OCI-M2 (cell line): ENCODE results near the gene TFAP2B.

ENCODE experiments used
- DNase-seq: peaks from one replicate; lab custom pipeline; 2025; ENCODE audit not compliant: unreplicated experiment; lab: John Stamatoyannopoulos, UW

TFAP2B gene

GRCh38 chr6:50818673-50819072, at the start of gene TFAP2B:
Gene TFAP2B (plus strand): TSS chr6:50818871. CDS start chr6:50818892, 21 bp downstream.
- no peak for DNase-seq

GRCh38 chr6:50778696-50779095, 40.0 kb upstream of the TFAP2B start:
- DNase-seq, result no peak

GRCh38 chr6:50780382-50780781, 38.3 kb upstream of the TFAP2B start:
- no peak for DNase-seq

DNA sequence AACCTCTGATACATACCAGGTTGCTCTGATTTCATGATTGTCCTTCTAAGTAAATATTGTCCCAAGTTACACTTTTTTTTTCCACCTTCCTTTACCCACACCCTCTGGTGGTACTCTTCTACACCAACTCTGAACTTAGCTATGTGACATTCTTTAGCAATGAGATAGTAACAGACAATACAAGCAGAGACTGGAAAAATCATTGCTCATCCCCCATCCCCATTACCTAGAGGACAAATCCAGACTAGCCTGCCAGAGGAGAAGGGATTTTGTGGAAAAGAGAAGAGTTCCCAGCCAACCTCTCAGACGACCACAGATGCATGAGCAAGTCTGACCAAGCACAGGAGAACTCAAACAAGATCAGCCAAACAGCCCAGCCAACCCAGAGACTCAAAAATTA, 32.8 kb upstream of the TFAP2B start:
- DNase-seq, result no peak

DNA sequence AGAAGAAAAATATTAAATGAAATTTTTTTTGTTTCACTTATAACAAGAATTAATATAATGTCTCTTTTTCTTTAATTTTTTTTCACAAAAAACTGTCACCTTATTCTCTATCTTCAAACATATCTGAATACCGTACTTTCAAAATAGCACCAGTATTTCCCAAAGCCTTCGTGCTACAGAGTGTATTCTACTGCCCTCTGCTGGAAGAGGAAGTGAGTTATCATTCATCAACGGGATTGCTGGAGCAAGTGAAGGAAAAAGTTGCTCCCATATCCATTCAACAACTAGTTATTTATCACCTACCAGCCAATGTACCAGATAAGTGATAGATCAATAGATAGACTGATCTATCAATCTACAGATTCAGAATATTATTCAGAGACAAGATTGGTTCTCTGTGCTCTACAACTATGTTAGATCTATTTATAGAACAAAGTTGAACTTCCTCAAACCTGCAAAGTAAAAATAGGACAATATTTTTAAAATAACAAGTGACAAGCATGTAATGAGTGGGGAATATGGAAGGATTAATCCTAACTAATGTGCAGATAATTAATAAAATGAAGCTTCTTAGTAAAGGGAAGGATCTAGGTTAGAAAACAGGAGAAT, 26.7 kb upstream of the TFAP2B start:
- DNase-seq, result no peak

DNA sequence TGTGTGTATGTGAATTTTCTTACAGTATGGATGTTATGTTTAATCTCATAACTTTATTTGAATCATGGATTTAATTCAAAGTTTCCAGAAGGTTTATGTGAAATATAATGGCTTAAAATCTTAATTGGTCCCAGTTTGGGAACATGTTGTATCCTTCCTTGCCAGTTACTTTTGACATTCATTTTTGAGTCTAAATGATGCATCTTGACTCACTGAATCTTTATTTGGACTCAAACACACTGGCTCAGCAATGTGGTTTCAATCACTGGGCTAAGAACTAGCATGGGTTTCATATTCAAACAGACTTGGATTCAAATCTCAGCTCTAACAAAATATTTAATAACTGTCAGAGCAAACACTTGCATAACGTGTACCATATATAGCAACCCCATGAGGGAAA, 25.9 kb upstream of the TFAP2B start:
- no peak for DNase-seq

GRCh38 chr6:50795574-50795973, 23.1 kb upstream of the TFAP2B start:
- no peak for DNase-seq

GRCh38 chr6:50804283-50804682, 14.4 kb upstream of the TFAP2B start:
- DNase-seq, result no peak

- DNase-seq, result no peak
Measured at GRCh38 chr6:50807035-50807434, 11.6 kb upstream of the TFAP2B start.

DNA sequence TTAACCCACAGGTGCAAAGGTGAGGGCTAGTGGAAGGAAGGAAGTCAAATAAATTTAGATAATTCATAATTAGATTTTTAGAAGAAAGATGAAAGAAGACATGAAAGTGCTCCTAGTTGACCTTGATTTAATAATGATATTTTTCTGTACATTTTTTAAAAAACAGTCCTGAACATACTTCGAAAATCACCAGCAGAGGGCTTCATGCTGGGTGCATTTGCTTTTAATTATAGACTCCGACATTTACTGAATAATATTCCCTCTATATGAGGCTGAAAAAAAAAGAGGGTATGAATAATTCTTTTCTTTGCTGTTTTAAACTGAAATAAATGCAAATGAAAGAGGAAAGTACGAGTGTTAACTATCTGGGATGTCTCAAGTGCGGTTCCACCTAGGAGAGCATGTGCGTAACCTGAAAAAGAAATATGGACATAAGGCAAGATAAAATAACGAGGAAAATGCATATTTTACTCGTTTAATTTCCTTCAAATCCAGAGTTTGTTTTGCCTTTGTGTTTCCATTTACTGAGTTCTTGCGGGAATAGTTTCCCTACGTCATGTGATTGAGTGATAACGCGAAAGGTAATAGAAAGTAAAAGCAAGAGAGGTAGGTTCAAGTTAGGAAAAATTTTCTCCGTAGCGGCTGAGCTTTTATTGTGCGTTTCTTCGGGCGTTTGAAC, 3.1 kb upstream of the TFAP2B start:
- no peak for DNase-seq

- no peak for DNase-seq
Measured at GRCh38 chr6:50816115-50816675, 2.5 kb upstream of the TFAP2B start.

GRCh38 chr6:50816947-50817645, 1.6 kb upstream of the TFAP2B start:
- DNase-seq, result no peak

GRCh38 chr6:50817646-50817950, 1.1 kb upstream of the TFAP2B start:
- no peak for DNase-seq

DNA sequence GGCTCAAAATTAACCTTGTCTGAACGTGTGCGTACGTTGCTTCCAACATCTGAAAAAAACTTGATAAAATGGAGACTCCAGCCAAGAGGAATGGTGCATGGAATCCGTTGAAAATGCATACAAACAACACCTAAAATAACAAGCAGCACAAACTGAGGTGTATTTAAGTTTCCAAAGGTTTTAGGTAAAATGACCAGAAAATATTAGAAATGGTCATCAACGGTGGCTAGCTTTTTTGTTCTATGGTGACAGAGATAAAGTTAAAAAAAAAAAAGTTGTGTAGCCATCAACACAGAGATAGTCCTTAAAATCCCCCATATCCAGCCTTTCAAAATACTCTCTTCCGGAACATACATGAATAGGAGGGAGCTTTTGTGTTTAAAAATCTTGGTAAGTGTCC, 651 bp upstream of the TFAP2B start:
- DNase-seq, result no peak

GRCh38 chr6:50819466-50819903, 814 bp downstream of the TFAP2B start:
- no peak for DNase-seq

GRCh38 chr6:50819904-50820868, 1.5 kb downstream of the TFAP2B start:
- no peak for DNase-seq

DNA sequence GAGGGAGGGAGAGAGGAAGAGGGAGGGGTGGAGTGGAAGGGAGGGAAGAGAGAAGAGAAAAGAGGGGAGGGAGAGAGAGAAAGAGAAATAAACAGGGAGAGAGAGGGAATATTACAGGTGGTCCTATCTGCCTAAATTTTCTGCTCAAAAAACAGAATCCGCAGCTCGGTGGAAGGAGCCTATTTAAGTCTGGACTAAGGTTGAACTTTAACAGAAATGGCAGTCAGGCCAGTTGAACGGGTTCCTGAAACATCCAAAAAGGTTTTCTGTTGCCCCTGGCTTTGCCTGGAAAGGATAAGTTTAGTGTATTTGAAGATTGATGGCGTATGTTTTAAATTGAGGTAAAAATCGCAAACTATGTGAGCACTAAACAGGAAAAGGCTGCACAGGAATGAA, 2.2 kb downstream of the TFAP2B start:
- DNase-seq, result no peak

GRCh38 chr6:50821441-50822077, 2.9 kb downstream of the TFAP2B start:
- no peak for DNase-seq

- DNase-seq, result no peak
Measured at GRCh38 chr6:50822078-50822476, 3.4 kb downstream of the TFAP2B start.

DNA sequence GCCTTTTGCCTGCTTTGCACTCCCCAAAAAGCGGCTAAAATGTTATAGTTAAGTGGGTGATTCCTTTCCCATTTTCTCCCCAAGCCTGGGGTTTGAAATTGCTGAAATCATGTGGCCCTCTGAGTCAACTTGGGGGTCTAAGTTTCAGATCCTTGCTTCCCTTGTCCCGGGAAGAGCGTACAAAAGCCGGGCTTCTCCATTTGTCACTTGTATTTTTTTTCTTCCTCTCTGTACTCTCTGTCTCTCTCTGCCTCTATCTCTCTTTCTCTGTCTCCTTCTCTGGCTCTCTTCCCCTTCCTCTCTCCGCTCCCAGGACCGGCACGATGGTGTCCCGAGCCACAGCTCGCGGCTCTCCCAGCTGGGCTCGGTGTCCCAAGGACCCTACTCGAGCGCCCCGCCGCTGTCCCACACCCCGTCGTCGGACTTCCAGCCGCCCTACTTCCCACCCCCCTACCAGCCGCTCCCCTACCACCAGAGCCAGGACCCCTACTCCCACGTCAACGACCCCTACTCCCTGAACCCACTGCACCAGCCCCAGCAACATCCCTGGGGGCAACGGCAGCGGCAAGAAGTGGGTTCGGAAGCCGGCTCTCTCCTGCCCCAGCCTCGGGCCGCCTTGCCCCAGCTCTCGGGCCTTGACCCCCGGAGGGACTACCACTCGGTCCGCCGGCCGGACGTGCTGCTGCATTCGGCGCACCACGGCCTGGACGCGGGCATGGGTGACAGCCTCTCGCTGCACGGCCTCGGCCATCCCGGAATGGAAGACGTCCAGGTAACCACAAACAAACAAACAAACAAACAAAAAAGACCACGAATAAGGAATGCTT, 4.6 kb downstream of the TFAP2B start:
- no peak for DNase-seq
